Naive thymus-derived CD4-positive, alpha-beta T cell (primary cell): ENCODE results near the gene STK32C. TPM values are rescaled to one million over a fixed set of nuclear protein-coding genes. Genes with fewer than 3 reads are reported as not detected.
A peak's percentile ranks its signal among the peaks of the same experiment; 100 is the strongest.
"Not testable (repeated sequence)": the region's sequence is repeated elsewhere in the genome, so short reads cannot be mapped to it uniquely, and the experiment has no call there.

ENCODE experiments used
- ATAC-seq: fragments of 150-1000 bp; cut with Tn5 transposase; 2 replicates; pipeline ENCODE4 v1.10.0; 2021; ENCODE audit warnings: mild to moderate bottlenecking, moderate library complexity
- CTCF ChIA-PET: fragments of 350-600 bp; sonication (Branson Sonifier 250); formaldehyde crosslinking; loops from one replicate; lab custom pipeline; 2021; ENCODE audit warnings: antibody characterized with exemption; lab: Charles Lee
- POLR2A ChIA-PET: fragments of 350-600 bp; sonication (Branson Sonifier 250); formaldehyde crosslinking; loops from one replicate; lab custom pipeline; 2021; ENCODE audit warnings: antibody characterized with exemption, inconsistent platforms; lab: Charles Lee
- DNase-seq, 9 donors: peaks; one replicate each; pipeline versions ENCODE4 v3.0.0 to v3.0.0-alpha.2; 2020 to 2022; ENCODE audit warnings: mixed read lengths in 1 of 9
- H3K27ac ChIP-seq: one replicate; pipeline ENCODE4 v1.7.0; 2013; ENCODE audit warnings: mild to moderate bottlenecking, low read depth, low read length, moderate library complexity
- H3K27me3 ChIP-seq, 2 donors: one replicate each; pipeline ENCODE4 v1.7.0; 2013; ENCODE audit warnings: low read length in 2 of 2, mild to moderate bottlenecking in 2 of 2, moderate library complexity in 2 of 2; ENCODE audit not compliant: control insufficient read depth in 2 of 2, insufficient read depth in 2 of 2
- H3K36me3 ChIP-seq, 3 experiments: 1 replicate in 2 of 3; 2 replicates in 1 of 3; pipeline ENCODE4 v1.7.0; 2013; ENCODE audit warnings: low read length in 3 of 3, mild to moderate bottlenecking in 3 of 3, moderate library complexity in 1 of 3; ENCODE audit not compliant: insufficient read depth in 3 of 3, control insufficient read depth in 2 of 3
- H3K4me1 ChIP-seq, 2 donors: one replicate each; pipeline ENCODE4 v1.7.0; 2013; ENCODE audit warnings: low read length in 2 of 2, mild to moderate bottlenecking in 2 of 2, moderate library complexity in 1 of 2; ENCODE audit not compliant: control insufficient read depth in 2 of 2, insufficient read depth in 2 of 2
- H3K4me3 ChIP-seq: 2 replicates; pipeline ENCODE4 v1.7.0; 2013; ENCODE audit warnings: mild to moderate bottlenecking, low read length
- H3K9me3 ChIP-seq, 3 experiments: 1 replicate in 2 of 3; 2 replicates in 1 of 3; pipeline ENCODE4 v1.7.0; 2013; ENCODE audit warnings: low read length in 3 of 3; ENCODE audit not compliant: control insufficient read depth in 2 of 3
- H3K27ac Mint-ChIP-seq, 9 donors: one replicate each; pipeline ENCODE4 v1.8.0; 2020 to 2022; ENCODE audit warnings: mixed read lengths in 9 of 9, mild to moderate bottlenecking in 8 of 9, moderate library complexity in 5 of 9, inconsistent platforms in 2 of 9
- H3K27me3 Mint-ChIP-seq, 5 donors: one replicate each; pipeline ENCODE4 v1.8.0; 2021 to 2022; ENCODE audit warnings: mixed read lengths in 5 of 5, mild to moderate bottlenecking in 1 of 5
- H3K36me3 Mint-ChIP-seq, 5 donors: one replicate each; pipeline ENCODE4 v1.8.0; 2020 to 2022; ENCODE audit warnings: mixed read lengths in 5 of 5, mild to moderate bottlenecking in 3 of 5, inconsistent platforms in 1 of 5
- H3K4me1 Mint-ChIP-seq, 7 donors: one replicate each; pipeline ENCODE4 v1.8.0; 2020 to 2022; ENCODE audit warnings: mixed read lengths in 7 of 7, mild to moderate bottlenecking in 3 of 7, inconsistent platforms in 1 of 7
- H3K4me3 Mint-ChIP-seq, 10 donors: one replicate each; pipeline ENCODE4 v1.8.0; 2020 to 2022; ENCODE audit warnings: mild to moderate bottlenecking in 10 of 10, mixed read lengths in 10 of 10, moderate library complexity in 6 of 10, inconsistent platforms in 2 of 10
- H3K9me3 Mint-ChIP-seq, 11 donors: one replicate each; pipeline ENCODE4 v1.8.0; 2020 to 2022; ENCODE audit warnings: mixed read lengths in 11 of 11, mild to moderate bottlenecking in 4 of 11, inconsistent platforms in 1 of 11, moderate library complexity in 1 of 11
- intact Hi-C, 2 donors: fragments of 100-400 bp; cut with micrococcal nuclease; formaldehyde crosslinking; loops; one replicate each; pipeline ENCODE4 v1.15.1; 2023
- polyA plus RNA-seq, 2 donors: library from polyadenylated mRNA; unstranded; fragments of 300-500 nt; fragmentation: Illumina TruSeq; gene quantifications; one replicate each; pipeline ENCODE4 v1.2.3, GENCODE V29; 2021
- total RNA-seq, 6 experiments: library from RNA in 5 of 6; stranded (reverse) in 5 of 6; gene quantifications; 1 replicate in 5 of 6; 2 replicates in 1 of 6; pipeline ENCODE4 v1.2.3 and lab custom pipeline; 2021 to 2026

STK32C gene
- total and polyA plus RNA-seq, 7 experiments from 2014 or later = 4.6 to 19.4 (median 11.8) TPM

DNA sequence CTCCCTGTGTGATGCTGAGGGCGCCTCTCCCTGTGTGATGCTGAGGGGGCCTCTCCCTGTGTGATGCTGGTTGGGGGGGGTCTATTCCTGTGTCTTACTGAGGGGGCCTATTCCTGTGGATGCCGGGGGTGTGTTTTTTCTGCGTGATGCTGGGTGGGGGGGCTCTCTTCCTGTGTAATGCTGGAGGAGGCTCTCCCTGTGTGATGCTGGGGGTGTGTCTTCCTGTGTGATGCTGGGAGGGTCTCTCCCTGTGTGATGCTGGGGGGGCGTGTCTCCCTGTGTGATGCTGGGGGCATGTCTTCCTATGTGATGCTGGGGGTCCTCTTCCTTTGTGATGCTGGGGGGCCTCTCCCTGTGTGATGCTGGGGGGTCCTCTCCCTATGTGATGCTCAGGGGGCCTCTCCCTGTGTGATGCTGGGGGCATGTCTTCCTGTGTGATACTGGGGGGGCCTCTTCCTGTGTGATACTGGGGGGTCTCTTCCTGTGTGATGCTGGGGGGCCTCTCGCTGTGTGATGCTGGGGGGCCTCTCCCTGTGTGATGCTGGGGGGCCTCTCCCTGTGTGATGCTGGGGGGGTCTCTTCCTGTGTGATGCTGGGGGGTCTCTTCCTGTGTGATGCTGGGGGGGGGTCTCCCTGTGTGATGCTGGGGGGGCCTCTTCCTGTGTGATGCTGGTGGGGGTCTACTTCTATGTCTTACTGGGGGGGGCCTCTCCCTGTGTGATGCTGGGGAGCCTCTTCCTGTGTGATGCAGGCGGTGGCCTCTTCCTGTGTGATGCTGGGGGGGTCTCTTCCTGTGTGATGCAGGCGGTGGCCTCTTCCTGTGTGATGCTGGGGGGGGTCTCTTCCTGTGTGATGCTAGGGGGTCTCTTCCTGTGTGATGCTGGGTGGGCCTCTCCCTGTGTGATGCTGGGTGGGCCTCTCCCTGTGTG lies 148.2 kb downstream of the STK32C start:
- peak; percentile 42 for ATAC-seq
- H3K27me3 ChIP-seq, H3K27me3 Mint-ChIP-seq, H3K36me3 ChIP-seq, H3K9me3 ChIP-seq, CTCF ChIA-PET, H3K36me3 Mint-ChIP-seq, POLR2A ChIA-PET: not testable (repeated sequence)
- peak overlapping the region in 9 of 10 donors; percentile 34 to 79 (median 65) for H3K4me3 Mint-ChIP-seq
- peaks cover 17 to 58% (median 46%) of the 10 kb centered on the region in 7 donors for H3K4me1 Mint-ChIP-seq
- H3K9me3 Mint-ChIP-seq = peaks cover 0 to 11% (median 0%) of the 10 kb centered on the region in 11 donors
- intact Hi-C loops = loop anchor here (1.0 to 5.0 kb wide), 6 partner anchors 27 to 1118 kb away; partner anchors contain the start of genes ADAM8 (in 1 of the 2), DPYSL4 (in 1 of the 2) and INPP5A (in 1 of the 2)
- DNase-seq = peak in 8 of 9 donors; percentile 40 to 89 (median 61)
- Histone ChIP-seq H3K4me1 (peaks cover 23 to 36% of the 10 kb centered on the region in 2 donors), H3K27ac (peak overlapping the region; percentile 99), H3K4me3 (peak overlapping the region; percentile 38)
- H3K27ac Mint-ChIP-seq = peak overlapping the region in 8 of 9 donors; percentile 46 to 100 (median 98)

GRCh38 chr10:132158823-132159222 lies 148.9 kb downstream of the STK32C start:
- no peaks in the 10 kb centered on the region for H3K27me3 ChIP-seq
- H3K36me3 ChIP-seq = no peaks in the 10 kb centered on the region
- peaks cover 23 to 36% of the 10 kb centered on the region in 2 donors for H3K4me1 ChIP-seq
- Mint-ChIP-seq H3K27ac (peak overlapping the region in 8 of 9 donors; percentile 46 to 100 (median 98)), H3K4me1 (peaks cover 13 to 50% (median 40%) of the 10 kb centered on the region in 7 donors), H3K36me3 (peaks cover 0 to 3% (median 0%) of the 10 kb centered on the region in 5 donors), H3K4me3 (peak overlapping the region in 9 of 10 donors; percentile 34 to 79 (median 65)), H3K9me3 (peaks cover 0 to 11% (median 0%) of the 10 kb centered on the region in 11 donors), H3K27me3 (no peaks in the 10 kb centered on the region)
- ChIA-PET CTCF (no interaction called here), POLR2A (no interaction called here)
- peak in 7 of 9 donors; percentile 35 to 86 (median 53) for DNase-seq
- intact Hi-C loops = loop anchor here (1.0 to 5.0 kb wide), 8 partner anchors 27 to 1118 kb away; partner anchors contain the start of genes ADAM8 (in 1 of the 2), DPYSL4 (in 1 of the 2), INPP5A (in 1 of the 2) and LRRC27 (in 1 of the 2)
- no peaks in the 10 kb centered on the region for H3K9me3 ChIP-seq
- peak overlapping the region; percentile 99 for H3K27ac ChIP-seq
- H3K4me3 ChIP-seq = peak overlapping the region; percentile 38
- ATAC-seq = no peak

GRCh38 chr10:132158122-132158741 lies 149.5 kb downstream of the STK32C start:
- Mint-ChIP-seq H3K27me3 (no peaks in the 10 kb centered on the region), H3K4me3 (peak overlapping the region in 4 of 10 donors; percentile 14 to 64 (median 30)), H3K9me3 (peaks cover 0 to 11% (median 0%) of the 10 kb centered on the region in 11 donors), H3K36me3 (peaks cover 0 to 3% (median 0%) of the 10 kb centered on the region in 5 donors), H3K4me1 (peaks cover 13 to 46% (median 34%) of the 10 kb centered on the region in 7 donors), H3K27ac (peak overlapping the region in 8 of 9 donors; percentile 76 to 100 (median 95))
- Histone ChIP-seq H3K4me1 (peaks cover 23 to 32% of the 10 kb centered on the region in 2 donors), H3K27ac (peak overlapping the region; percentile 72), H3K27me3 (no peaks in the 10 kb centered on the region), H3K36me3 (no peaks in the 10 kb centered on the region), H3K9me3 (no peaks in the 10 kb centered on the region), H3K4me3 (no peak overlapping the region)
- intact Hi-C loops = loop anchor here (1.0 to 5.0 kb wide), 6 partner anchors 174 to 1119 kb away; partner anchors contain the start of genes ADAM8 (in 1 of the 2), INPP5A (in 1 of the 2) and LRRC27 (in 1 of the 2)
- ChIA-PET POLR2A (no interaction called here), CTCF (no interaction called here)
- DNase-seq (peak in 8 of 9 donors; percentile 51 to 71 (median 65)), ATAC-seq (peak; percentile 58)

Other genes starting within 250 kb of the STK32C start
- 1 to 10 TPM in 2 of 5 experiments, under 1 TPM in 3; 0.15 to 1.4 (median 0.22) TPM for gene JAKMIP3, start 242.0 kb downstream of the STK32C start, total RNA-seq
- under 1 TPM in 1 of 2 donors, not detected in 1; 0.40 TPM for gene JAKMIP3, start 242.0 kb downstream of the STK32C start, polyA plus RNA-seq
- 10 to 100 TPM in 2 of 5 experiments, 1 to 10 TPM in 2, under 1 TPM in 1; 0.66 to 60.0 (median 9.4) TPM for gene DPYSL4, start 121.0 kb downstream of the STK32C start, total RNA-seq
- 10 to 100 TPM in 1 of 2 donors, under 1 TPM in 1; 0.35 to 18.2 TPM for gene DPYSL4, start 121.0 kb downstream of the STK32C start, polyA plus RNA-seq
- gene LRRC27, start 24.2 kb upstream of the STK32C start, total RNA-seq = 10 to 100 TPM in 1 of 5 experiments, 1 to 10 TPM in 4; 3.4 to 10.8 (median 7.1) TPM
- gene LRRC27, start 24.2 kb upstream of the STK32C start, polyA plus RNA-seq = 1 to 10 TPM; 1.8 to 4.9 TPM
- gene PWWP2B, start 89.2 kb upstream of the STK32C start, total RNA-seq = 10 to 100 TPM in 4 of 5 experiments, 1 to 10 TPM in 1; 9.1 to 22.2 (median 12.1) TPM
- 1 to 10 TPM; 1.5 to 3.6 TPM for gene PWWP2B, start 89.2 kb upstream of the STK32C start, polyA plus RNA-seq
- 10 to 100 TPM; 15.5 to 30.7 (median 28.7) TPM for gene INPP5A, start 229.8 kb upstream of the STK32C start, total RNA-seq
- gene INPP5A, start 229.8 kb upstream of the STK32C start, polyA plus RNA-seq = 1 to 10 TPM in 1 of 2 donors, under 1 TPM in 1; 0.97 to 2.0 TPM